Liver (tissue), 9 donors: ENCODE data around the gene HARBI1. TPM values are rescaled to one million over a fixed set of nuclear protein-coding genes. Genes with fewer than 3 reads are reported as not detected.
A peak's percentile ranks its signal among the peaks of the same experiment; 100 is the strongest.

Source experiments
- DNase-seq: peaks from one replicate; pipeline ENCODE4 v3.0.0-alpha.2; 2017; ENCODE audit warnings: low spot score
- H3K27ac ChIP-seq, 2 donors: one replicate each; pipeline ENCODE4 v1.7.0; 2013; ENCODE audit warnings: inconsistent platforms in 2 of 2, low read length in 2 of 2, control low read depth in 1 of 2, low read depth in 1 of 2, mild to moderate bottlenecking in 1 of 2
- H3K27me3 ChIP-seq, 4 donors: one replicate each; pipeline versions ENCODE4 v1.6.1 to v1.7.0; 2013; ENCODE audit warnings: low read length in 3 of 4, inconsistent platforms in 1 of 4, mild to moderate bottlenecking in 1 of 4, moderate library complexity in 1 of 4; ENCODE audit not compliant: control insufficient read depth in 4 of 4, insufficient read depth in 4 of 4
- H3K36me3 ChIP-seq, 4 donors: one replicate each; pipeline versions ENCODE4 v1.6.1 to v1.7.0; 2013; ENCODE audit warnings: low read length in 3 of 4, mild to moderate bottlenecking in 3 of 4, low read depth in 1 of 4, moderate library complexity in 1 of 4; ENCODE audit not compliant: control insufficient read depth in 4 of 4, insufficient read depth in 3 of 4
- H3K4me1 ChIP-seq, 4 donors: one replicate each; pipeline versions ENCODE4 v1.6.1 to v1.7.0; 2013; ENCODE audit warnings: low read length in 3 of 4, mild to moderate bottlenecking in 3 of 4, moderate library complexity in 1 of 4; ENCODE audit not compliant: control insufficient read depth in 4 of 4, insufficient read depth in 4 of 4
- H3K4me3 ChIP-seq, 3 donors: one replicate each; pipeline versions ENCODE4 v1.6.1 to v1.7.0; 2013; ENCODE audit warnings: low read length in 3 of 3, control low read depth in 1 of 3, low read depth in 1 of 3, mild to moderate bottlenecking in 1 of 3
- H3K9ac ChIP-seq, 2 donors: one replicate each; pipeline ENCODE4 v1.7.0; 2013; ENCODE audit warnings: low read length in 2 of 2, mild to moderate bottlenecking in 2 of 2, moderate library complexity in 2 of 2, control low read depth in 1 of 2, low read depth in 1 of 2
- H3K9me3 ChIP-seq, 4 donors: one replicate each; pipeline versions ENCODE4 v1.6.1 to v1.7.0; 2013; ENCODE audit warnings: low read length in 3 of 4; ENCODE audit not compliant: control insufficient read depth in 4 of 4
- ATF3 ChIP-seq: IDR thresholded peaks from 2 replicates; pipeline ENCODE4 v1.6.1; 2016; ENCODE audit warnings: antibody characterized with exemption
- CTCF ChIP-seq: fragments of 150-350 bp; IDR thresholded peaks from 2 replicates; pipeline ENCODE4 v1.5.1; 2017; ENCODE audit warnings: improper control_type of control experiment, low read depth, low read length; ENCODE audit not compliant: missing input control
- EGR1 ChIP-seq, 2 donors: IDR thresholded peaks; 2 replicates each; pipeline ENCODE4 v1.6.1; 2016 to 2018; ENCODE audit warnings: antibody characterized with exemption in 2 of 2, low read depth in 2 of 2
- FOXA1 ChIP-seq: IDR thresholded peaks from 2 replicates; pipeline ENCODE4 v1.6.1; 2016; ENCODE audit warnings: antibody characterized with exemption
- FOXA2 ChIP-seq: IDR thresholded peaks from 2 replicates; pipeline ENCODE4 v1.6.1; 2016; ENCODE audit warnings: antibody characterized with exemption
- GABPA ChIP-seq, 2 donors: IDR thresholded peaks in 1 of 2; conservative IDR thresholded peaks in 1 of 2; 2 replicates each; pipeline ENCODE4 v1.6.1; 2016; ENCODE audit warnings: antibody characterized with exemption in 2 of 2, mild to moderate bottlenecking in 1 of 2, moderate library complexity in 1 of 2
- HNF4A ChIP-seq, 2 donors: conservative IDR thresholded peaks; 2 replicates each; pipeline ENCODE4 v1.6.1; 2016; ENCODE audit warnings: antibody characterized with exemption in 2 of 2, mild to moderate bottlenecking in 2 of 2
- HNF4G ChIP-seq: IDR thresholded peaks from 2 replicates; pipeline ENCODE4 v1.6.1; 2016; ENCODE audit warnings: antibody characterized with exemption
- JUND ChIP-seq, 2 donors: IDR thresholded peaks; 2 replicates each; pipeline ENCODE4 v1.6.1; 2016; ENCODE audit warnings: antibody characterized with exemption in 2 of 2
- MAX ChIP-seq: IDR thresholded peaks from 2 replicates; pipeline ENCODE4 v1.6.1; 2016; ENCODE audit warnings: antibody characterized with exemption
- NR2F2 ChIP-seq: IDR thresholded peaks from 2 replicates; pipeline ENCODE4 v1.6.1; 2016; ENCODE audit warnings: antibody characterized with exemption
- RAD21 ChIP-seq, 2 donors: IDR thresholded peaks; 2 replicates each; pipeline ENCODE4 v1.6.1; 2016; ENCODE audit warnings: antibody characterized with exemption in 2 of 2, mild to moderate bottlenecking in 2 of 2
- REST ChIP-seq: IDR thresholded peaks from 2 replicates; pipeline ENCODE4 v1.6.1; 2016; ENCODE audit warnings: antibody characterized with exemption, mild to moderate bottlenecking
- RXRA ChIP-seq, 2 donors: IDR thresholded peaks; 2 replicates each; pipeline ENCODE4 v1.6.1; 2017 to 2018; ENCODE audit warnings: antibody characterized with exemption in 2 of 2, mild to moderate bottlenecking in 1 of 2
- SP1 ChIP-seq: IDR thresholded peaks from 2 replicates; pipeline ENCODE4 v1.6.1; 2018; ENCODE audit warnings: antibody characterized with exemption, mild to moderate bottlenecking
- TAF1 ChIP-seq: conservative IDR thresholded peaks from 2 replicates; pipeline ENCODE4 v1.6.1; 2016; ENCODE audit warnings: antibody characterized with exemption, mild to moderate bottlenecking
- YY1 ChIP-seq: IDR thresholded peaks from 2 replicates; pipeline ENCODE4 v1.6.1; 2016; ENCODE audit warnings: antibody characterized with exemption, mild to moderate bottlenecking
- ZBTB33 ChIP-seq: IDR thresholded peaks from 2 replicates; pipeline ENCODE4 v1.6.1; 2016; ENCODE audit warnings: antibody characterized with exemption
- WGBS: extraction: QIAGEN DNeasy Blood & Tissue Kit; methylation state at CpG from one replicate; pipeline ENCODE4 v1.1.7; 2013; 5-methylcytosine and 5-hydroxymethylcytosine counted together
- polyA plus RNA-seq, 2 donors: library from polyadenylated mRNA; stranded (reverse) in 1 of 2; unstranded in 1 of 2; fragments of 200-250 nt in 1 of 2; fragments of >200 nt in 1 of 2; fragmentation: Nextera tagmentation in 1 of 2; extraction: Ambion mirVana in 1 of 2; gene quantifications; one replicate each; pipeline versions ENCODE4 v1.2.1 to v1.2.3, GENCODE V29; 2013 to 2015
- total RNA-seq, 2 donors: library from RNA; depleted of rRNA; stranded (reverse); fragments of >200 nt; gene quantifications; one replicate each; pipeline ENCODE4 v1.2.3, GENCODE V29; 2014
- donor health status: healthy.
- donor health status: healthy.
- donor health status: healthy.
- donor health status: healthy.
- donor health status: healthy.

Gene HARBI1
- total and polyA plus RNA-seq, 4 donors, result 2.5 to 5.9 (median 3.3) TPM

- no peaks in the 10 kb centered on the region for H3K36me3 ChIP-seq
- H3K27me3 ChIP-seq, result no peaks in the 10 kb centered on the region
- no peak for DNase-seq
- H3K9me3 ChIP-seq, result no peaks in the 10 kb centered on the region
- 40% methylated on average over 5 of the region's 5 CpGs for WGBS
- H3K4me3 ChIP-seq, result no peak overlapping the region
- H3K27ac ChIP-seq, result peak overlapping the region; percentile 65 to 70
- peaks cover 10 to 20% (median 16%) of the 10 kb centered on the region in 4 donors for H3K4me1 ChIP-seq
- TF ChIP-seq MAX (peak; percentile 21), ATF3 (peak; percentile 92), GABPA (IDR thresholded peaks at IDR 0.05 in 1 of 2, conservative IDR thresholded peaks at IDR 0.05 in 1 of 2) (peak in 1 of 2 donors; percentile 16), CTCF (no peak), REST (peak; percentile 31), SP1 (peak; percentile 15), FOXA2 (no peak), NR2F2 (peak; percentile 58), HNF4A (conservative IDR thresholded peaks at IDR 0.05) (peak; percentile 79), YY1 (peak; percentile 16), FOXA1 (no peak), HNF4G (no peak), RAD21 (IDR thresholded peaks at IDR 0.05) (no peak), EGR1 (IDR thresholded peaks at IDR 0.05; ENCODE audit: low read depth in 2 of 2) (no peak), TAF1 (no peak), ZBTB33 (peak; percentile 36), RXRA (IDR thresholded peaks at IDR 0.05) (peak; percentile 20 to 59), JUND (IDR thresholded peaks at IDR 0.05) (peak; percentile 97)
- H3K9ac ChIP-seq, result peak overlapping the region in 1 of 2 donors; percentile 47
Observed at GRCh38 chr11:46554213-46555147, 62.5 kb downstream of the HARBI1 start.
